Measurements from ENCODE around the gene PRELID1.
A peak's percentile ranks its signal among the peaks of the same experiment; 100 is the strongest.

The PRELID1 gene

GRCh38 chr5:177314376-177315342, 11.1 kb downstream of the PRELID1 start:
- no peak for FAIRE-seq

GRCh38 chr5:177315411-177315810, 11.8 kb downstream of the PRELID1 start:
- FAIRE-seq (no peak), DNase-seq (ENCODE audit: insufficient read length, low spot score) (no peak)
- no peak for TF ChIP-seq CTCF (IDR thresholded peaks at IDR 0.05; ENCODE audit: insufficient read depth, missing control alignments)

More at GRCh38 chr5:177314376-177315342, 11.1 kb downstream of the PRELID1 start:
- no peak for TF ChIP-seq CTCF (IDR thresholded peaks at IDR 0.05; ENCODE audit: insufficient read depth, missing control alignments)
- DNase-seq (ENCODE audit: insufficient read length, low spot score): no peak

- no peak for TF ChIP-seq CTCF (IDR thresholded peaks at IDR 0.05; ENCODE audit: insufficient read depth, missing control alignments)
- FAIRE-seq (no peak), DNase-seq (ENCODE audit: insufficient read length, low spot score) (no peak)
Measured at GRCh38 chr5:177316005-177316404, 12.4 kb downstream of the PRELID1 start.

GRCh38 chr5:177317959-177318377, 14.4 kb downstream of the PRELID1 start:
- FAIRE-seq: peak; percentile 51
- peak; percentile 84 for TF ChIP-seq CTCF (IDR thresholded peaks at IDR 0.05; ENCODE audit: insufficient read depth, missing control alignments)
- peak; percentile 77 for DNase-seq (ENCODE audit: insufficient read length, low spot score)

- DNase-seq (ENCODE audit: insufficient read length, low spot score): no peak
- no peak for TF ChIP-seq CTCF (IDR thresholded peaks at IDR 0.05; ENCODE audit: insufficient read depth, missing control alignments)
- FAIRE-seq: no peak
Measured at GRCh38 chr5:177319913-177320588, 16.5 kb downstream of the PRELID1 start.

- DNase-seq (ENCODE audit: insufficient read length, low spot score) (no peak), FAIRE-seq (no peak)
- no peak for TF ChIP-seq CTCF (IDR thresholded peaks at IDR 0.05; ENCODE audit: insufficient read depth, missing control alignments)
Measured at GRCh38 chr5:177320879-177321278, 17.3 kb downstream of the PRELID1 start.
